GM18517 (cell line): ENCODE data around the gene TMEFF1.
A peak's percentile ranks its signal among the peaks of the same experiment; 100 is the strongest.

ENCODE experiments used
- ATAC-seq: cut with Tn5 transposase; IDR thresholded peaks from one replicate; pipeline ENCODE4 v1.9.1; 2021; ENCODE audit warnings: mild to moderate bottlenecking, moderate library complexity; ENCODE audit not compliant: unreplicated experiment

Gene TMEFF1

DNA sequence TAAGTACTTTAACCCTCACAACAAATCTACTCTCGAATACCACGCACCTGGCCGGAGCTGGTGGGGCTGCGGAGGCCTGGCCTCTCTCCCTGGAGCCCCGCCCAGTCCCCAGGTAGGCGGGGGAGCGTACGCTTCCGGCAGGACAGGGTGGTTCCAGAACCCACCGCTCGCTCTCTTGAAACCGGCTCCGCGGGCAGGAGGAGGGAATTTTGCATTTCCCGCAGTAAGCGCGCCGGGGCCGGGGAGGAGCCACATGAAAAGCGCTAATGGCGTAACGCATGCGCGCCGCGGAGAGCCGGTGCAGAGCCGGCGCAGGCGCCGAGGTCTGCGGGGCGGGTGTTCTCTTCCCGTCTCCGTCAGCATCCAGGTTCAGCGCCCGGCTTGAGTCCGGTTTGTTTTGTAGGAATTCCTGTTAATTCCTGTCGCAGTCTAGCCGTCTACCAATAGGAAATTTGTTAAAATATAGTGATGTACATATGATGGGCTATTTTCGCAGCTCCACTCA lies 125.7 kb downstream of the TMEFF1 start:
- peak; percentile 51 for ATAC-seq

DNA sequence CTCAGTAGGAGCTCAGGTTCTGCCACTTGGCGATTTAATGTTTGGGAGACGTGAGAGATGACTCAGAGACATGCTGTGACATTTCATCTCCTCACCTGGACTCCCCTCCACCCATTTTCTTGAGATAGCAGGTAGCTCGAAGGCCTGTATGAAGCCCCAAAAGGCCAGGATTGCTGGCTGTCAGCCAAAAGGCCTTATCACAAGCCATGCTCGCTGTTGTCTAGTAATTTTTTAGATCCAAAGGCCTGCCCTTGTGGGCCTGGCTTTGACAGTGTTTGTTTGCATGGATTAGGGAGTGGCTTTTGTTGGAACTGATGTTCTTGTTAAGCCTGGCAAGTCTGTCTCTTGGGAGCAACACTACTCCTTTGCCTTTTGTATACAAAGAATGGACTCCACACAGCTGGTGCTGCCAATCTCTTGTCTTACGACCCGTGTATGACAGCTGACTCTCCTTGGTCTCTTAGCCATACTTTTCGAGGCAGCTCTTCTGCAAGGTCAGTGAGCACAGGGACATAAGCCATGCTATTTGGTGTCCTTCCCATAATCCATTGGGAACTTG lies 127.7 kb downstream of the TMEFF1 start:
- no peak for ATAC-seq

DNA sequence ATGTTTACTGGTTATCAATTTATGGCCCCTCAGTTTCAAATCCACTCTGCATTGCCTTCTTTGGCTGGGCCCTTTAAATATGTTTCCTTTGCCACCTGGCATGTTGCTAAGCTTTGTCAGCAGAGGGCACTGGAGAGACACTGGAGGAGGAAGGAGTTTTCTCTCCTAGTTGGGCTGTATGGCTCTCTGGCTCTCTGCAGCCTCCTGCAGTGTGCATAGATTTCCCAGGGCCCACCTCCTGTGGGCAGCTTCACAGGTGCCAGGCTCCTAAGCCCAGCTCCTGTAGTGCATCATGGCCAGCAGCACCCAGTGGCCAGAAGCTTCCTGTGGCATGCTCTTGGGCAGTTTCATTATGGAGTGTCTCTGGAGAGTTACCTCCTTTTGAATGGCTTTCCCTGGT lies 128.3 kb downstream of the TMEFF1 start:
- ATAC-seq, result peak; percentile 55

DNA sequence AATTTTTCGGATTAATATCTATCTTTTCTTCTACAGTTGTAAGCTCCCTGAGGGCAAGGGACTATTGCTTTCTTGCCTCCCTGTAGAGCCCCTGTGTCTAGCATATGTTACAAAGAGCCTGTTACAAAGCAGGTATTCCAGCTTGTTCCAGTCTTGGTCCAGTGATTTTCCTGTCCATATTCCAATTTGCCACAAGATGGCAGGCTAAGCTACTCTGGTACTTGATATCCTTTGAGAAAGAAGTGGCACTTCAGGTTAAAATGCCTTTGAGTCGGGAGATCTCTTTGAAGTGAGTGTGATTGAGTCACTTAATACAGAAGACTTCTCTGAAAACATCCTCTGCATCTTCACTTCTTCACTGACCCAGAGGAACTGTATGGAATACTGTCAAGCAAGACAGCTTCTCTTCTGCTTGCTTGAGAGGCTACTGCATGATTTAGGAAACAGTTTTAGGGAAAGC lies 129.4 kb downstream of the TMEFF1 start:
- no peak for ATAC-seq

DNA sequence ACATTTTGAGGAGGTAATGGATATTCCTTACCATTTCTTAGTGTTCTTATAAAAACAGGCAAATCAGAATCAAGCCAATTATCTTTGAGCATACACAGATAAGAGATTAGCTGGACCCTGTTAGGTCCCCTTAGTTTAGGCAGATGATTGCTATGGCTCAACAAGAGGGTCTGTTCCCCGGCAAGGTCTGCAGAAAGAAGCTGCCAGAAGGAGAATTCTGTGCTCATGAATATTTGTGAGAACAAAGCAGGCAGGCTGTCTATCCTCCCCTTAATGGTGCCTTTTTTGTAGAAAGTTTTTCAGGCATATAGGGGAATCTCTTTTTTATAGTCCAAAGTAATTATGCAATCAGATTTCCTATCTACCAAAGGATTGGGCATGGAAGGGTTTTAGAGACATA lies 132.5 kb downstream of the TMEFF1 start:
- ATAC-seq, result no peak

DNA sequence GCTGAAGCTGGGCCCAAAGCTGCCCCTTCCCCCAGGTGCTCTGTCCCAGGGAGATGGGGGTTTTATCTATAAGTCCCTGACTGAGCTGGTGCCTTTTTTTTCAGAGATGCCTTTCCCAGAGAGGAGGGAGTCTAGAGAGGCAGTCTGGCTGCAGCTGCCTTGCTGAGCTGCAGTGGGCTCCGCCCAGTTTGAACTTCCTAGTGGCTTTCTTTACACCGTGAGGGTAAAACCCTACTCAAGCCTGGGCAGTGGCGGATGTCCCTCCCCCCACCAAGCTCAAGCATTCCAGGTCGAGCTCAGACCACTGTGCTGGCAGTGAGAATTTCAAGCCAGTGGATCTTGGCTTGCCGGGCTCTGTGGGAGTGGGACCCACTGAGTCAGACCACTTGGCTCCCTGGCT lies 146.2 kb downstream of the TMEFF1 start:
- ATAC-seq, result no peak

DNA sequence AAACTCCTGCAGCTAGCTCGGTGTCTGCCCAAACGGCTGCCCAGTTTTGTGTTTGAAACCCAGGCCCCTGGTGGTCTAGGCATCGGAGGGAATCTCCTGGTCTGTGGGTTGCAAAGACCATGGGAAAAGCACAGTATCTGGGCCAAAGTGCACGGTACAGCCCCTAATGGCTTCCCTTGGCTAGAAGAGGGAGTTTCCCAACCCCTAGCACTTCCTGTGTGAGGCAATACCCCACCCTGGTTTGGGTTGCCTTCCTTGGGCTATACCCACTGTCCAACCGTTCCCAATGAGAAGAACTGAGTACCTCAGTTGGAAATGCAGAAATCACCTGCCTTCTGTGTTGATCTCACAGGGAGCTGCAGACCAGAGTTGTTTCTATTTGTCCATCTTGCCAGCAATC lies 146.7 kb downstream of the TMEFF1 start:
- ATAC-seq, result no peak

DNA sequence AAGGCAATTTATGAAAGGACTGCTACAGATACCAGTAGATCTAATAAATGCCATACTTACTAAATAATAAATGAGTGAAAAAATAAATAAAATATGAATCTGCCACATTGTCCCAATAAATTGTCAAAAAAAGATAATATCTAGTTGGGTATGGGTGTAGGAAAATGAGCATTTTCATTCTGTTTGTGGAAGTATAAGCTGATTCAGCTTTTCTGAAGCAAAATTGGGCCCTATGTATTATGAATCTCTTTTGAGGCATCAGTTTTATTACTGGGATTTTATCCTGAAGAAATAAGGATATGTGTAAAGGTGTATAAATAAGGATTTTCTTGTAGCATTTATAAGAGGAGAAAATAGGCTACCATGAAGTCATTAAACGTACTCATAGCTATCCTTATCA lies 151.0 kb downstream of the TMEFF1 start:
- ATAC-seq, result no peak

DNA sequence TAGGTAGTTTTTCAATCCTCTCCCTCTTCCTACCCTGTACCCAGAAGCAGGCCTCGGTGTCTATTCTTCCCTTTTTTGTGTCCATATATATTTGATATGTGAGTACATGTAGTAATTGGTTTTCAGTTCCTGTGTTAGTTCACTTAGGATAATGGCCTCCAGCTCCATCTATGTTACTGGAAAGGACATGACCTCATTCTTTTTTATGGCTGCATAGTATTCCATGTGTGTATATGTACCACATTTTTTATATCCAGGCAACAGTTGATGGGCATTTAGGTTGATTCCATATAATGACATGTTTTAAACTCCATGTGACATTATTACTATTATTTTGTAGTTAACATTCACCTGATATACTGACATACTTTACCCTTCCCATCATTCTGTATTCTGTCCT lies 154.0 kb downstream of the TMEFF1 start:
- no peak for ATAC-seq
